ENCODE results near the gene RLF. TPM values are rescaled to one million over a fixed set of nuclear protein-coding genes. Genes with fewer than 3 reads are reported as not detected.
A peak's percentile ranks its signal among the peaks of the same experiment; 100 is the strongest.

The RLF gene
- total RNA-seq, 2 experiments from 2014 or later: 19.6 to 19.7 TPM

- DNase-seq: no peak
- Mint-ChIP-seq H3K4me1 (ENCODE audit: low read depth) (peaks cover 66% of the 10 kb centered on the region), H3K4me3 (peak overlapping the region; percentile 14), H3K27ac (peak overlapping the region; percentile 84), H3K9me3 (no peaks in the 10 kb centered on the region), H3K27me3 (no peaks in the 10 kb centered on the region), H3K36me3 (peaks cover 23% of the 10 kb centered on the region)
- POLR2A ChIA-PET: interaction anchor here (0.6 to 2.2 kb wide), 13 partner anchors 9 to 571 kb away, joined by 3 to 16 read pairs (median 5); partner anchors contain the start of genes ZFP69B and ZMPSTE24
- CTCF ChIA-PET: interaction anchor here (0.6 to 2.6 kb wide), 15 partner anchors 9 to 188 kb away, joined by 3 to 8 read pairs (median 3); no protein-coding TSS in a partner anchor
- intact Hi-C loops (cut with micrococcal nuclease): loop anchor here (1.0 to 2.0 kb wide), 5 partner anchors 16 to 79 kb away; no protein-coding TSS in a partner anchor
Observed at GRCh38 chr1:40241362-40241761, 80.2 kb downstream of the RLF start.

GRCh38 chr1:40243351-40243750, 82.2 kb downstream of the RLF start:
- ChIA-PET CTCF (interaction anchor here (0.6 to 2.6 kb wide), 3 partner anchors 47 to 99 kb away, joined by 3 to 6 read pairs (median 3); no protein-coding TSS in a partner anchor), POLR2A (no interaction called here)
- Mint-ChIP-seq H3K4me3 (no peak overlapping the region), H3K4me1 (ENCODE audit: low read depth) (peaks cover 51% of the 10 kb centered on the region), H3K27me3 (no peaks in the 10 kb centered on the region), H3K9me3 (no peaks in the 10 kb centered on the region), H3K27ac (no peak overlapping the region), H3K36me3 (peaks cover 4% of the 10 kb centered on the region)
- intact Hi-C loops (cut with micrococcal nuclease): no loop called here
- DNase-seq: no peak

- ChIA-PET POLR2A (no interaction called here), CTCF (no interaction called here)
- no peaks in the 10 kb centered on the region for H3K9me3 Mint-ChIP-seq
- H3K27me3 Mint-ChIP-seq: no peaks in the 10 kb centered on the region
- no peak for DNase-seq
- H3K27ac Mint-ChIP-seq: peak overlapping the region; percentile 31
- intact Hi-C loops (cut with micrococcal nuclease): no loop called here
- H3K36me3 Mint-ChIP-seq: peaks cover 3% of the 10 kb centered on the region
- peaks cover 44% of the 10 kb centered on the region for H3K4me1 Mint-ChIP-seq (ENCODE audit: low read depth)
- H3K4me3 Mint-ChIP-seq: no peak overlapping the region
Observed at GRCh38 chr1:40244138-40244744, 83.1 kb downstream of the RLF start.

GRCh38 chr1:40245686-40246085, 84.5 kb downstream of the RLF start:
- intact Hi-C loops (cut with micrococcal nuclease): no loop called here
- DNase-seq: no peak
- peaks cover 34% of the 10 kb centered on the region for H3K4me1 Mint-ChIP-seq (ENCODE audit: low read depth)
- no peaks in the 10 kb centered on the region for H3K27me3 Mint-ChIP-seq
- ChIA-PET CTCF (interaction anchor here (2.7 kb wide), 1 partner anchor 93 kb away, joined by 8 read pairs; no protein-coding TSS in a partner anchor), POLR2A (no interaction called here)
- H3K9me3 Mint-ChIP-seq: no peaks in the 10 kb centered on the region
- no peak overlapping the region for H3K4me3 Mint-ChIP-seq
- H3K27ac Mint-ChIP-seq: no peak overlapping the region
- H3K36me3 Mint-ChIP-seq: no peaks in the 10 kb centered on the region

GRCh38 chr1:40247655-40248054, 86.5 kb downstream of the RLF start, which contains the start of gene TMCO2:
Gene TMCO2 (plus strand): TSS chr1:40247937. CDS start chr1:40247994, 57 bp downstream.
- no peak for DNase-seq
- Mint-ChIP-seq H3K27me3 (no peaks in the 10 kb centered on the region), H3K4me3 (no peak within 1 kb of the TSS), H3K9me3 (no peaks in the 10 kb centered on the region), H3K4me1 (ENCODE audit: low read depth) (peaks cover 18% of the 10 kb centered on the region), H3K27ac (no peak within 1 kb of the TSS), H3K36me3 (no peaks in the 10 kb centered on the region)
- CTCF ChIA-PET: interaction anchor here (0.9 to 2.7 kb wide), 3 partner anchors 44 to 104 kb away, joined by 3 to 8 read pairs (median 3); no protein-coding TSS in a partner anchor
- intact Hi-C loops (cut with micrococcal nuclease): no loop called here
- POLR2A ChIA-PET: no interaction called here

GRCh38 chr1:40248412-40248811, 87.2 kb downstream of the RLF start:
- Mint-ChIP-seq H3K27ac (no peak overlapping the region), H3K4me3 (no peak overlapping the region), H3K27me3 (no peaks in the 10 kb centered on the region), H3K36me3 (no peaks in the 10 kb centered on the region), H3K9me3 (no peaks in the 10 kb centered on the region), H3K4me1 (ENCODE audit: low read depth) (peaks cover 18% of the 10 kb centered on the region)
- DNase-seq: no peak
- ChIA-PET CTCF (interaction anchor here (0.9 to 1.0 kb wide), 2 partner anchors 45 to 104 kb away, joined by 3 read pairs; no protein-coding TSS in a partner anchor), POLR2A (no interaction called here)
- intact Hi-C loops (cut with micrococcal nuclease): no loop called here

- POLR2A ChIA-PET: no interaction called here
- CTCF ChIA-PET: no interaction called here
- DNase-seq: no peak
- peaks cover 16% of the 10 kb centered on the region for H3K4me1 Mint-ChIP-seq (ENCODE audit: low read depth)
- H3K4me3 Mint-ChIP-seq: no peak overlapping the region
- H3K9me3 Mint-ChIP-seq: no peaks in the 10 kb centered on the region
- H3K27ac Mint-ChIP-seq: no peak overlapping the region
- H3K27me3 Mint-ChIP-seq: no peaks in the 10 kb centered on the region
- H3K36me3 Mint-ChIP-seq: no peaks in the 10 kb centered on the region
- intact Hi-C loops (cut with micrococcal nuclease): no loop called here
Observed at GRCh38 chr1:40251456-40251855, 90.3 kb downstream of the RLF start.

GRCh38 chr1:40252601-40253000, 91.4 kb downstream of the RLF start:
- peaks cover 20% of the 10 kb centered on the region for H3K4me1 Mint-ChIP-seq (ENCODE audit: low read depth)
- H3K27ac Mint-ChIP-seq: no peak overlapping the region
- H3K9me3 Mint-ChIP-seq: no peaks in the 10 kb centered on the region
- ChIA-PET POLR2A (no interaction called here), CTCF (no interaction called here)
- H3K27me3 Mint-ChIP-seq: no peaks in the 10 kb centered on the region
- DNase-seq: no peak
- intact Hi-C loops (cut with micrococcal nuclease): no loop called here
- no peaks in the 10 kb centered on the region for H3K36me3 Mint-ChIP-seq
- H3K4me3 Mint-ChIP-seq: no peak overlapping the region

GRCh38 chr1:40255231-40255630, 94.0 kb downstream of the RLF start:
- CTCF ChIA-PET: interaction anchor here (5.0 kb wide), 1 partner anchor 60 kb away, joined by 21 read pairs; no protein-coding TSS in a partner anchor
- POLR2A ChIA-PET: no interaction called here
- intact Hi-C loops (cut with micrococcal nuclease): loop anchor here (5.0 kb wide), 3 partner anchors 62 to 213 kb away; partner anchors contain the start of genes CAP1 and COL9A2

GRCh38 chr1:40256401-40257084, 95.4 kb downstream of the RLF start:
- POLR2A ChIA-PET: interaction anchor here (1.8 kb wide), 1 partner anchor 15 kb away, joined by 8 read pairs; no protein-coding TSS in a partner anchor
- Mint-ChIP-seq H3K4me1 (ENCODE audit: low read depth) (peaks cover 44% of the 10 kb centered on the region), H3K4me3 (peak overlapping the region; percentile 86), H3K9me3 (no peaks in the 10 kb centered on the region), H3K36me3 (peaks cover 23% of the 10 kb centered on the region), H3K27me3 (no peaks in the 10 kb centered on the region), H3K27ac (peak overlapping the region; percentile 97)
- CTCF ChIA-PET: interaction anchor here (0.8 to 5.0 kb wide), 3 partner anchors 14 to 59 kb away, joined by 3 to 21 read pairs (median 3); no protein-coding TSS in a partner anchor
- DNase-seq: no peak
- intact Hi-C loops (cut with micrococcal nuclease): loop anchor here (1.0 to 5.0 kb wide), 4 partner anchors 15 to 214 kb away; partner anchors contain the start of genes CAP1 and COL9A2

More at GRCh38 chr1:40255231-40255630, 94.0 kb downstream of the RLF start:
- no peak for DNase-seq
- H3K27ac Mint-ChIP-seq: no peak overlapping the region
- no peaks in the 10 kb centered on the region for H3K27me3 Mint-ChIP-seq
- H3K36me3 Mint-ChIP-seq: peaks cover 11% of the 10 kb centered on the region
- no peaks in the 10 kb centered on the region for H3K9me3 Mint-ChIP-seq
- peaks cover 31% of the 10 kb centered on the region for H3K4me1 Mint-ChIP-seq (ENCODE audit: low read depth)
- no peak overlapping the region for H3K4me3 Mint-ChIP-seq

- H3K9me3 Mint-ChIP-seq: no peaks in the 10 kb centered on the region
- ChIA-PET CTCF (interaction anchor here (0.7 to 5.0 kb wide), 5 partner anchors 15 to 95 kb away, joined by 3 to 21 read pairs (median 3); no protein-coding TSS in a partner anchor), POLR2A (interaction anchor here (0.8 to 1.8 kb wide), 7 partner anchors 15 to 217 kb away, joined by 3 to 8 read pairs (median 4); partner anchors contain the start of gene CAP1)
- peaks cover 29% of the 10 kb centered on the region for H3K36me3 Mint-ChIP-seq
- peak overlapping the region; percentile 86 for H3K4me3 Mint-ChIP-seq
- H3K27me3 Mint-ChIP-seq: no peaks in the 10 kb centered on the region
- intact Hi-C loops (cut with micrococcal nuclease): loop anchor here (1.0 to 5.0 kb wide), 4 partner anchors 16 to 215 kb away; partner anchors contain the start of genes CAP1 and COL9A2
- H3K4me1 Mint-ChIP-seq (ENCODE audit: low read depth): peaks cover 50% of the 10 kb centered on the region
- peak; percentile 63 for DNase-seq
- H3K27ac Mint-ChIP-seq: peak overlapping the region; percentile 97
Observed at GRCh38 chr1:40257313-40257687, 96.1 kb downstream of the RLF start.

Data from activated CD4-positive, alpha-beta memory T cell treated with anti-CD3 and anti-CD28 coated beads for 36 hours (primary cell).